GM12801 (cell line): Measurements from ENCODE around the gene PHLDB1.

ENCODE experiments used
- CTCF ChIP-seq: IDR thresholded peaks from one replicate; pipeline ENCODE4 v1.5.1; 2011; ENCODE audit warnings: control low read depth; ENCODE audit not compliant: insufficient read length; ENCODE audit errors: extremely low read depth

The PHLDB1 gene

GRCh38 chr11:118610225-118610772, 2.9 kb downstream of the PHLDB1 start:
- no peak for TF ChIP-seq CTCF

- TF ChIP-seq CTCF = no peak
Observed at GRCh38 chr11:118610773-118611432, 3.5 kb downstream of the PHLDB1 start.

DNA sequence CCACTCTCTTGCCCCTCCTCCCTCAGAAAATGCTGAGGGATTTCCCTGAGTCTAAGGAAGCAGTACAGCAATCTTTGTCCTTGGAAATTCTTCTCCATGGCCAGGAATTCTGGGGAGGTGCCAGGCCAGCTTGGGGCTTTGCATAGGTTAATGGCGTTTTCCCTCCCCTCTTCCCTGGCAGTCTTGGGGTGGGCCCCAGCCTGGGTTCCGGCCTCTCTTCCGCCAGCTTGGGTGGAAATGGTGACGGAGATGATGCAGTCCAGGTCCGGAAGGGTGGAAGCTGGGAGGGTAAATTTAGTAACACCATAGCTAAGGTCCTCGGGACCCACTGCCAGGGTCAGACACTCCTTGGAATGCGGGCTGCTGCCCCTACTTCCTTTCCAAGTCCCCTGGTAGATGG, 5.0 kb downstream of the PHLDB1 start:
- no peak for TF ChIP-seq CTCF

DNA sequence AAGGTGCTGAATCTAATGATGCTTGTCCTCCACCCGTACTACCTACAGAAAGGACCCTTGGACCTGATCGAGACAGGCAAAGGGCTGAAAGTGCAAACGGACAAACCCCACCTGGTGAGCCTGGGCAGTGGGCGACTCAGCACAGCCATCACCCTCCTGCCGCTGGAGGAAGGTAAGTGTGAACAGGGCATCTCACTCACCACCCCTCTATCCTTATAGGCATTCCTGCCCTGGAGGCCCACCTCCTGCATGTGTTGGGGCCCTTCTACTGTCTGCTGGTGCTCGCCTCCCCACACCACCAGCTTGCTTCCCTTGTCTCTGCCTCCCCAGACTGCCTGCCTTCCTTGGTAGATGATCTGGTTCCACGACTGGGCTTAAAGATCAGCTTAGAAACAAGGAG, 7.1 kb downstream of the PHLDB1 start:
- TF ChIP-seq CTCF = no peak

GRCh38 chr11:118615282-118615975, 8.0 kb downstream of the PHLDB1 start:
- no peak for TF ChIP-seq CTCF

DNA sequence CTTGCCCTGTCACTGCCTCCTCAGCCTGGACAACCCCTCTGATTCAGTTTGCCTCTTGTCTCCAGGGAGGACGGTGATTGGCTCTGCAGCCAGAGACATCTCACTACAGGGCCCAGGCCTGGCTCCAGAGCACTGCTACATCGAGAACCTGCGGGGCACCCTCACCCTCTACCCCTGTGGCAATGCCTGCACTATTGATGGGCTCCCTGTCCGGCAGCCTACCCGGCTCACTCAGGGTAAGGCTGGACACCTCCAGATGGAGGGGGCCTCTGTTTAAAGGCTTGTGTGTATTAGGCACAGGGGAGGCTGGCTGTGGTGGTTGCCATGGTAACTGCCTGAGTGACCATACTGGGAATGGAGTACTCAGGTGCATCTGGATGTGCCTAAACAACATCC, 8.6 kb downstream of the PHLDB1 start:
- no peak for TF ChIP-seq CTCF

- no peak for TF ChIP-seq CTCF
Observed at GRCh38 chr11:118618115-118618990, 10.9 kb downstream of the PHLDB1 start.
